ENCODE measurements around the gene GPR75. TPM values are rescaled to one million over a fixed set of nuclear protein-coding genes. Genes with fewer than 3 reads are reported as not detected.
A peak's percentile ranks its signal among the peaks of the same experiment; 100 is the strongest.

Gene GPR75
- 0.65 and 1.4 TPM in 2 replicates for total RNA-seq

- DNase-seq (ENCODE audit: low read depth in 2 of 2): no peak
Observed at GRCh38 chr2:53859206-53860181, at the start of gene GPR75. Gene GPR75, minus strand, starts transcription at chr2:53859967. Its CDS starts 5,211 bp downstream, at chr2:53854756.

- no peak for DNase-seq (ENCODE audit: low read depth in 2 of 2)
Observed at GRCh38 chr2:53907582-53907981, 47.8 kb upstream of the GPR75 start.

GRCh38 chr2:53905396-53905795 lies 45.6 kb upstream of the GPR75 start:
- DNase-seq (ENCODE audit: low read depth in 2 of 2): no peak

GRCh38 chr2:53903011-53903410 lies 43.2 kb upstream of the GPR75 start:
- DNase-seq (ENCODE audit: low read depth in 2 of 2): no peak

GRCh38 chr2:53901192-53901591 lies 41.4 kb upstream of the GPR75 start:
- no peak for DNase-seq (ENCODE audit: low read depth in 2 of 2)

GRCh38 chr2:53896864-53897263 lies 37.1 kb upstream of the GPR75 start:
- DNase-seq (ENCODE audit: low read depth in 2 of 2): peak in 1 of 2 donors; percentile 51

DNA sequence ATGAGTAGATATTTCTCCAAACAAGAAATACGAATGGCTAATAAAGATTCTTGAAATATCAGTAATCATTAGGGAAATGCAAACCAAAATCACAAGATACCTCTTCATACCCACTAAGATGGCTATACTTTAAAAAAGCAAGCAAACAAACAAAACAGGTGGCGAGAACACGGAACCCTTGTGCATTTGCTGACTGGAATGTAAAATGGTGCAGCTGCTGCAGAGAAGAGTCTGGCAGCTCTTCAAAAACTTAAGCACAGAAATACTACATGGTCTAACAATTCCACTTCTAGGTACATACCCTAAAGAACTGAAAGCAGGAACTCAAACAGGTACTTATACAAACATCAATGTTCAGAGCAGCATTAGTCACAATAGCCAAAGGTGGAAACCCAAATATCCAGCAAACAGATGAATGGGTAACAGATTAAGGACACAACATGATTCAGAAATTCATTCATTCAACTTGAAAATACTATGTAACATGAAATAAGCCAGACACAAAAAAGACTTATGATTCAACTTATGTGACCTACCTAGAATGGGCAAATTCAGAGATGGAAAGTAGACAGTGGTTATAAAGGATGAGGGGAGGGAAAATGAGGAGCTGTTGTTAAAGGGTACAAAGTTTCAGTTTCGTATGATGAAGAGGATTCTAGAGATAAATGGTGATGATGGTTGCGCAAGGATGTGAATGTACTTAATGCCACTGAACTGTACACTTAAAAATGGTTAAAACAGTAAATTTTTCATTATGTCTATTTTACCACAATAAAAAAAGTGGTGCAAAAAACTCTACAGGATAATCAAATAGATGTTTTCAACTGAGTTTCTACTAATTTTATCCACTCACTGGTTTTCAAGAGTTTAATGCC lies 26.9 kb upstream of the GPR75 start:
- no peak for DNase-seq (ENCODE audit: low read depth in 2 of 2)

GRCh38 chr2:53884883-53885282 lies 25.1 kb upstream of the GPR75 start:
- no peak for DNase-seq (ENCODE audit: low read depth in 2 of 2)

- DNase-seq (ENCODE audit: low read depth in 2 of 2): no peak
Observed at GRCh38 chr2:53881986-53882385, 22.2 kb upstream of the GPR75 start.

GRCh38 chr2:53881360-53881759 lies 21.6 kb upstream of the GPR75 start:
- DNase-seq (ENCODE audit: low read depth in 2 of 2): no peak

DNA sequence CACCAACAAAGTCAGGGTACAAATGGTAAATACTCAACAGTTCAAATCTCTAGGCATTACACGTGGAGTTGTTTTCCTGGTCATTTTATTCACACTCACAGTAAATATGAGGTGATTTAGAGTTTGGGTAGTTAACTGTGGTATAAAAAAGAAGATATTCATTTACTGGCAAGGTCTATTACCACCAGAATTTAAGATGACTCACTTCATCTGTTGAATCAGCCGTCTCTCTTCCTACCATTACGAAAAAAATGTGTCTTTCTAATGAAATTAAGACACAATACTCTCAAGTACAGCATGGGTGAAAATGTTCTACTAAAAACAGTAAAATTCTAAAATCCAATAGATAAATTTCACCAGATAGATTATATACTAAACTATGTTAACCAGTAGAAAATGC lies 21.0 kb upstream of the GPR75 start:
- DNase-seq (ENCODE audit: low read depth in 2 of 2): peak in 1 of 2 donors; percentile 55

GRCh38 chr2:53877556-53877955 lies 17.8 kb upstream of the GPR75 start:
- no peak for DNase-seq (ENCODE audit: low read depth in 2 of 2)

- DNase-seq (ENCODE audit: low read depth in 2 of 2): no peak
Observed at GRCh38 chr2:53877112-53877511, 17.3 kb upstream of the GPR75 start.

DNA sequence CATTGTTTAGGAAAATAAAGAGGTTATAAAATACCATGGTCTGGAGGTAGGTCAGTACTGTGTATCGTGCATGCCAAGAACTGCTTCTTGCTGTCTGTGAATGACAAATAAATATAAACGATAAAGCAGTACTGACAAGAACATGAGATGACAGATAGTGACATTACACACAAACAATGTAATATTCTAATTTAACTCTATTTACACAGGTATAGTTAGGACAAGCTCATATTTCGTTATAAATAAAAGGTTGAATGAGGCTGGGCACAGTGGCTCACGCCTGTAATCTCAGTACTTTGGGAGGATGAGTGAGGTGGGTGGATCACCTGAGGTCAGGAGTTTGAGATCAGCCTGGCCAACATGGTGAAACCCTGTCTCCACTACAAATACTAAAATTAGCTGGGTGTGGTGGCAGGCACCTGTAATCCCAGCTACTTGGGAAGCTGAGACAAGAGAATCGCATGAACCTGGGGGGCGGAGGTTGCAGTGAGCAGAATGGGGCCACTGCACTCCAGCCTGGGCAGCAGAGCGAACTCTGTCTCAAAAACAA lies 14.7 kb upstream of the GPR75 start:
- DNase-seq (ENCODE audit: low read depth in 2 of 2): no peak

DNA sequence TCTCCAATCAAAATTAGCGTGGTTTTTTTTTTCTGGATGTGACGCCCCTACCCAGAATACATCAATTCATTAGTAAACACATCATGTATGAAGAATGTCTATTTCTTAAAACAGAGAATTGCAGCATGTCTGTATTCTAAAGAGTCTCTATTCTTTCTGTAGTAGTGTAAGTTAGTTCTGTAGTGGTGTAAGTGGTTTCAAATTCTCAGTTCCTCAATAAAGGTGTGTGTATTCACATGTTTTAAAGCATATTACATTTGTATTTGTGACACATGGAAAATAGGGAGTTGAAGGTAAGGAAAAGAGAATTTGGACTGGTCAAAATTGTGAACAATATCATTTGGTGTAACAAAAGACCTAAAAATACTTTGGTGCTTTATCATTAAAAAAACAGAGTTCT lies 8.0 kb upstream of the GPR75 start:
- no peak for DNase-seq (ENCODE audit: low read depth in 2 of 2)

DNA sequence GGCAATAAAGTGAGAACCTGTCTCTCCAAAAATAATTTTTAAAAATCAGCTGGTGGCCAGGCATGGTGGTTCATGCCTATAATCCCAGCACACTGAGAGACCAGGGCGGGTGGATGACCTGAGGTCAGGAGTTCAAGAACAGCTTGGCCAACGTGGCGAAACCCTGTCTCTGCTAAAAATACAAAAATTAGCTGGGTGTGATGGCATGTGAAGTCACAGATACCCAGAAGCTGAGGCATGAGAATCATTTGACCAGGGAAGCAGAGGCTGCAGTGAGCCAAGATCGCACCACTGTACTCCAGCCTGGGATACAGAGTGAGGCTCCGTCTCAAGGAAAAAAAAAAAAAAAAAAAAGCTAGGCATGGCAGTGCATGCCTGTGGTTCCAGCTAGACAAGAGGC lies 7.4 kb upstream of the GPR75 start:
- DNase-seq (ENCODE audit: low read depth in 2 of 2): no peak

DNA sequence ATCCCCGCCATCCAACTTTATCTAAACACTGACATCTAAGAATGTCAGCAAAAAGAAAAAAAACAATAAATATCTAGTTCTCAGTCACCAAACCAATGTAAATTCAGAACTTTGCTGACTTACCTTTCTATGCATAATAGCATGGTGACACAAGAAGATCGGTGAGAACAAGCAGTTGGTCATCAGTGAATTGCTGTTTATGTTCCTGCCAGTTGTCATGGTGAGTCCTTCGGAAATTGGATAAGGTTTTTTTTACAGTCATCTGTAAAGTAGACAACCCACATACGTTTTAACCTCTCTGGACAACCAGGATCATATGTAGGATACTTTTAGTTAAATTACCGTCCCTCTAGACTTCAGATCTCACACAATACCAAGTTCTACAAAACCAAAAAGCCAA lies 6.2 kb upstream of the GPR75 start:
- DNase-seq (ENCODE audit: low read depth in 2 of 2): peak; percentile 5 to 21

GRCh38 chr2:53865264-53865663 lies 5.5 kb upstream of the GPR75 start:
- no peak for DNase-seq (ENCODE audit: low read depth in 2 of 2)

- no peak for DNase-seq (ENCODE audit: low read depth in 2 of 2)
Observed at GRCh38 chr2:53863538-53864227, 3.9 kb upstream of the GPR75 start.

DNA sequence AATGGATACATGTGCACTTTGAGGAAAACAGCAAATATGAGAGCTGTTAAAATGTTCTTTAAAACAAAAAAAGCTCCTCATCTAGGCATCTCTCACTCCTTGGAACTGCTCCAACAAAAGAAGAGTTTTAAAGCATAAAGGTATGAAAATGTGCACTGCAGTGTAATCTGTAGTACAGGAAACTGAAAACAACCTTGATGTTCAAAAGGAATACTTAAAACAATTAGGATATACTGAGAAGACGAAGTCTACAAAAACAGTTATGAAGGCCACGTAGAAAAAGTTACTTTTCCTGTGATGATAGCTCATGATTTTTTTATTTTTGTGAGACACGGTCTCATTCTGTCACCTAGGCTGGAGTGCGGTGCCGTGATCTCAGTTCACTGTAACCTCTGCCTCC lies 2.1 kb upstream of the GPR75 start:
- no peak for DNase-seq (ENCODE audit: low read depth in 2 of 2)

DNA sequence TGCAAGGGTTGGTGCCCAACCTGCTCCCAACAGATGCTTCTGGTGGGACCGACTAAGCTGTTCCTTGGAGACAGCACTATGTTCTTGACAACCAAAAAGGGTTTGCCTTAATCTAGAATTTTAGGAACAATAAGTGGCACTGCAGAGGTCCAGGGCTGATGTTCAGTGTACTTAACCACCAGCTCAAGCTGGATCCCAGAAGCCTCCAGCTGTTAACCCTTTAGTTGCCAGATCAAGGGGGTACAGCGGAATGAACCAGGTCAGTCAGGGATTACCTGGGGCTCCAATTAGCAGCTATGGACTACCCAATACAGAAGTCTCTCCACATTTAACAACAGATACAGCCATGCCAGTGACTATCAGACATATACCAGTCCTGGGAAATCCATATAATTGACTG lies 3.5 kb downstream of the GPR75 start:
- no peak for DNase-seq (ENCODE audit: low read depth in 2 of 2)

All from lung microvascular endothelial cell (primary cell).